ENCODE measurements around the gene SLC24A3. TPM values are rescaled to one million over a fixed set of nuclear protein-coding genes. Genes with fewer than 3 reads are reported as not detected.

Gene SLC24A3
- total and polyA plus RNA-seq, 11 donors, result 0.26 to 3.9 (median 0.77) TPM

DNA sequence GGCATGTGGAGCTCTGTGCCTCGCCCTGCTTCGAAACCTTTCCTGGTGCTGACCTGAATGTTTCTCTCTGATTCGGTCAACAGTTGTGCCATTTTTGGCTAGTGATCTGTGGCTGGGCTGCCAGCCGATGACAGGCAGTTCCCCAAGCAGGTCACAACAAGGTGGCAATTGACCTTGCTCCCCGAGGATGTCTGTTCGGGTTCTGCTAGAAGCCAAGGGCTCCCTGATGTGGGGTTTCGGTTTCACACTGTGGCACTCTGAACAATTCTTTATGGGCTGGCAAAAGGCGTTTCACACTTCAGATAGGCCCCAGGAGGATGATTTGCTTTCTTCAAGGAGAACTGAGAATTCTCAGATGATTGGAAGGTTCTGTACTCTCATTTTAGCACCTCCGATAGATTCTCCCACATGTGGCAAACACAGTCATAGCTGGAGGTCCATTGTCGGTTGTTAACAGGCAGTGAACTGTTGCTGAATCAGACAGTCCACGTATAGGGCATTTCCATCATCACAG, 135.6 kb downstream of the SLC24A3 start:
- 49 to 66% (median 62%) methylated on average over 11 of the region's 11 CpGs for WGBS, 4 donors

DNA sequence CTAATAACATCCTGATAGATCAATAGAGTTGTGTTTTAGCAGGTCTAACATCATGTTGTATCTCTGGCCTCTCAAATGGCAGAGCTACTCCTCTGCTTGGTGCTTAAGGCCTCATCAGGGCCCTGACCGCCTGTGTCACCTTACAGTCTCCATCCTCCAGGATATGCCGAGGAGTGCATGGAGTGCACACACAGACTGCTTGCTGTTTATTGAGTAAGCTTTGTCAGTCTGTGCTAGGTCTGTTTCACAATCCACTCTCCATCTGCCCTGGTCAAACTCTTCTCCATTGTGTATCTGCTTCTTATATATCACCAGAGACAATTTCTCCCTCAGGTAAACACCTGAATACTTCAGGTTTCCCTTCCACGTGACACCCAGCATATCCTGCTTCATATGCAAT, 136.1 kb downstream of the SLC24A3 start:
- no peaks in the 10 kb centered on the region for H3K36me3 ChIP-seq
- intact Hi-C loops (cut with DNase I), result no loop called here
- no peak overlapping the region for H3K4me3 ChIP-seq
- TF ChIP-seq POLR2A (IDR thresholded peaks at IDR 0.05), result no peak
- TF ChIP-seq, protein P1, sequence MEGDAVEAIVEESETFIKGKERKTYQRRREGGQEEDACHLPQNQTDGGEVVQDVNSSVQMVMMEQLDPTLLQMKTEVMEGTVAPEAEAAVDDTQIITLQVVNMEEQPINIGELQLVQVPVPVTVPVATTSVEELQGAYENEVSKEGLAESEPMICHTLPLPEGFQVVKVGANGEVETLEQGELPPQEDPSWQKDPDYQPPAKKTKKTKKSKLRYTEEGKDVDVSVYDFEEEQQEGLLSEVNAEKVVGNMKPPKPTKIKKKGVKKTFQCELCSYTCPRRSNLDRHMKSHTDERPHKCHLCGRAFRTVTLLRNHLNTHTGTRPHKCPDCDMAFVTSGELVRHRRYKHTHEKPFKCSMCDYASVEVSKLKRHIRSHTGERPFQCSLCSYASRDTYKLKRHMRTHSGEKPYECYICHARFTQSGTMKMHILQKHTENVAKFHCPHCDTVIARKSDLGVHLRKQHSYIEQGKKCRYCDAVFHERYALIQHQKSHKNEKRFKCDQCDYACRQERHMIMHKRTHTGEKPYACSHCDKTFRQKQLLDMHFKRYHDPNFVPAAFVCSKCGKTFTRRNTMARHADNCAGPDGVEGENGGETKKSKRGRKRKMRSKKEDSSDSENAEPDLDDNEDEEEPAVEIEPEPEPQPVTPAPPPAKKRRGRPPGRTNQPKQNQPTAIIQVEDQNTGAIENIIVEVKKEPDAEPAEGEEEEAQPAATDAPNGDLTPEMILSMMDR (IDR thresholded peaks at IDR 0.05), result no peak
- H3K27me3 ChIP-seq, result no peaks in the 10 kb centered on the region
- DNase-seq (no peak), ATAC-seq (no peak)
- H3K27ac ChIP-seq, result no peak overlapping the region
- WGBS, 4 donors, result 78 to 88% (median 86%) methylated on average over 3 of the region's 3 CpGs
- H3K4me1 ChIP-seq, result peaks cover 0 to 5% (median 0%) of the 10 kb centered on the region in 12 donors
- no peaks in the 10 kb centered on the region for H3K9me3 ChIP-seq

More for the DNA sequence above, 135.6 kb downstream of the SLC24A3 start:
- intact Hi-C loops (cut with DNase I), result no loop called here
- peaks cover 0 to 5% (median 0%) of the 10 kb centered on the region in 12 donors for H3K4me1 ChIP-seq
- no peak overlapping the region for H3K4me3 ChIP-seq
- no peak overlapping the region for H3K27ac ChIP-seq
- no peaks in the 10 kb centered on the region for H3K36me3 ChIP-seq
- DNase-seq, result peak in 1 of 5 donors; percentile 41
- peak in 1 of 4 donors; percentile 28 for ATAC-seq
- H3K9me3 ChIP-seq, result no peaks in the 10 kb centered on the region
- TF ChIP-seq, protein P1 (IDR thresholded peaks at IDR 0.05), result no peak
- no peak for TF ChIP-seq POLR2A (IDR thresholded peaks at IDR 0.05)
- H3K27me3 ChIP-seq, result no peaks in the 10 kb centered on the region

DNA sequence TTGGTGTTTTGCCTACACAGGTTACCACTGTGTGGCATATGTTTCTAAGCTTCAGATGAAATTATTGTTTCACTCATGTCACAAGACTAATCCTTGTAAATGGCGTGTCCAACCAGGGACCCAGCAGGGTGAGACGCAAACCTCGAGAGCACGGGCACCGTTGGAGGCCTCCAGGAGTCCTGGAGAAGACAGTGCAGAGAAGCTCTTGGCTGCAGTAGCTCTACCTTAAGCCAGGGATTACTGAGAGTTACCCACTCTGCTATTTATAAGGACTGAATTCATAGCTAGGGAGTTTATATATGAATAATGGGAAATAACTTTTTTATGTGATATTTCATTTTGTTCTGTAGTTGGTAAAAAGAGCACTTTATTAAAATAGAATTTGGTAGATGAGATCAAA, 137.4 kb downstream of the SLC24A3 start:
- WGBS, 4 donors, result 84 to 90% (median 87%) methylated on average over 5 of the region's 5 CpGs
- DNase-seq, result no peak
- TF ChIP-seq POLR2A (IDR thresholded peaks at IDR 0.05), result no peak
- TF ChIP-seq, protein P1 (IDR thresholded peaks at IDR 0.05), result no peak
- no peaks in the 10 kb centered on the region for H3K27me3 ChIP-seq
- peaks cover 0 to 5% (median 0%) of the 10 kb centered on the region in 12 donors for H3K4me1 ChIP-seq
- H3K4me3 ChIP-seq, result no peak overlapping the region
- H3K27ac ChIP-seq, result no peak overlapping the region
- H3K36me3 ChIP-seq, result no peaks in the 10 kb centered on the region
- intact Hi-C loops (cut with DNase I), result no loop called here
- no peak for ATAC-seq
- no peaks in the 10 kb centered on the region for H3K9me3 ChIP-seq

DNA sequence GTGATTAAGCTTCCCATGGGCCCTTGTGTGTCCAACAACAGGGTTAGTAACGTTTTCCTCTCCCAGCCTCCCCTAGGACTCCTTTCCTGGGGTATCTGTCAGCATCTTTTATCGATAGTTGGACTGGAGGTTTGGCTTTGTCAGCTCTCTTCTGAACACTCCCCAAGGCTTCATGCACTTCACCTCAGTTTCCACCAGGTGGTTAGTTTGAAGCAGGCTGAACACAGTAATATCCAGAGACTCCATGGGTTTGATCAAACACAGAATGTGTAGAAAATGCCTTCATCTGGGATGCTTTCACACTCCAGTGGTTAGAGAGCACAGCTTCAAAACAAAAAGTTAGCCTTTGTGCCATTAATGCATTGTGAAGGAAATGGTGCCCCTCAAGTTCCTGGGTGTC, 139.1 kb downstream of the SLC24A3 start:
- peaks cover 0 to 5% (median 0%) of the 10 kb centered on the region in 12 donors for H3K4me1 ChIP-seq
- DNase-seq, result no peak
- no peak overlapping the region for H3K4me3 ChIP-seq
- H3K36me3 ChIP-seq, result no peaks in the 10 kb centered on the region
- intact Hi-C loops (cut with DNase I), result no loop called here
- no peaks in the 10 kb centered on the region for H3K9me3 ChIP-seq
- ATAC-seq, result no peak
- no peak overlapping the region for H3K27ac ChIP-seq
- TF ChIP-seq, protein P1 (IDR thresholded peaks at IDR 0.05), result no peak
- no peaks in the 10 kb centered on the region for H3K27me3 ChIP-seq
- WGBS, 4 donors, result 35 to 48% (median 39%) methylated on average over 2 of the region's 2 CpGs

All from heart left ventricle (tissue), 16 donors.